ENCODE data around the gene NR2E1. TPM values are rescaled to one million over a fixed set of nuclear protein-coding genes. Genes with fewer than 3 reads are reported as not detected.

Gene NR2E1
- total and polyA plus RNA-seq, 10 of the 15 experiments (the other 5 are each of a cell fraction or from before 2014, with no cell fraction given): not detected

DNA sequence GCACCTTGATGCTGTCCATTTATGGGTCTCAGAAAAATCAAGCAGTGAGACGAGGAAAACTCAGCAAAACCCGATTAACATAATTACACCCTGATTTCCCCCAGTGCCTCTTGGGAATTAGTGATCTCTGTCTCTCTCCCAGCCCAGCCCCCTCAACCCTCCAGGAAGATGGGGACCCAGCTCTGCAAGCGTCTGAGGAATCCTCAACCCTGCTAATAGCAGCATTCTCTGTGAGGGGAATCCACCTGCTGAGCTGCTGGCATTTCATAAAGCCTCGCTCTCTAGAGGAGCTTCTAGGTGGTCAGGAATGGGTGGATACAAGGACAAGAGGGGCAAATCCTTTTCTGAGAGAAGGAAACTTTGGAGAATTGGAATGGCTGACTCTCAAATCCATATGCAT lies 13.9 kb downstream of the NR2E1 start (continued):
- TF ChIP-seq BCL3 (IDR thresholded peaks at IDR 0.05; ENCODE audit: borderline replicate concordance, insufficient read depth, low read depth, low read length, poor library complexity, severe bottlenecking) (no peak), PKNOX1 (IDR thresholded peaks at IDR 0.05) (no peak), IKZF2 (IDR thresholded peaks at IDR 0.05) (no peak), POLR2A (IDR thresholded peaks at IDR 0.05; ENCODE audit: low read depth, low read length) (no peak)

DNA sequence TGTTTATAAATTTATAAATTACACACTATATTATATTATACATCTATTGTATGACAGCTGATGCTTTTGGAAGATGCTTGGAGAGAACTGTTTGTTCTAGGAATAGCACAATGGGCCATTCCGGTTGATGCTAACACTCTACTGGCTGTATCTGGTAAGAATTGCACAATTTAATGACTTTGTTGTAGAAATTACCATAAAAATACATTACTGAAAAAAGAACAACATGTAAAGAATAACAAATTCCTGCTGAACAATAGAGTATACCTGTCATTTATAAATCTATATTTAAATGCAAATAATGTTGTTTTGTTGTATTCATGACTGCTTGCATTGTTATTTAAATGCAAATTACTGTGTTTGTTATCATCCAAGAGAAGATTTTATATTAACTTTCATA lies 14.4 kb downstream of the NR2E1 start:
- Histone ChIP-seq H3K9ac (ENCODE audit: control insufficient read depth, insufficient read depth, low read length) (no peak overlapping the region), H3K36me3 (ENCODE audit: control insufficient read depth in 2 of 2, insufficient read depth in 2 of 2, low read length in 1 of 2) (no peaks in the 10 kb centered on the region), H3K27ac (ENCODE audit: control insufficient read depth, insufficient read depth) (no peak overlapping the region), H2AFZ (ENCODE audit: control insufficient read depth, low read depth, low read length) (no peak overlapping the region), H3K4me3 (no peak overlapping the region; the same call in 1 of the 2 replicates), H3K4me2 (ENCODE audit: control insufficient read depth, insufficient read depth) (no peak overlapping the region), H4K20me1 (ENCODE audit: control insufficient read depth, insufficient read depth) (no peaks in the 10 kb centered on the region), H3K79me2 (ENCODE audit: control insufficient read depth, insufficient read depth, low read length) (no peaks in the 10 kb centered on the region), H3K27me3 (replicated peaks in 1 of 2; ENCODE audit: control insufficient read depth in 2 of 2, insufficient read depth in 2 of 2, low read length in 1 of 2) (peaks cover 14 to 17% of the 10 kb centered on the region in 2 experiments), H3K4me1 (ENCODE audit: control insufficient read depth, insufficient read depth, low read length) (no peaks in the 10 kb centered on the region), H3K9me3 (replicated peaks; ENCODE audit: control insufficient read depth, insufficient read depth, low read length) (no peaks in the 10 kb centered on the region; the same call in 2 of the 3 replicates)
- BruUV-seq (replicated peaks): no TSS peak
- ATAC-seq (no peak), DNase-seq (ENCODE audit: low read depth, low spot score) (no peak), FAIRE-seq (no peak)
- POLR2A ChIA-PET: no interaction called here
- in situ Hi-C loops (cut with MboI): no loop called here
- SMC1A ChIA-PET (ENCODE audit: uncharacterized antibody, unreplicated experiment): interaction anchor here (2.8 kb wide), 1 partner anchor 8 kb away, joined by 7 read pairs; no protein-coding TSS in a partner anchor
- CTCF ChIA-PET: interaction anchor here (0.7 to 1.5 kb wide), 2 partner anchors 311 to 344 kb away, joined by 3 to 5 read pairs; no protein-coding TSS in a partner anchor
- whole genome bisulfite sequencing (ENCODE audit: insufficient coverage, insufficient replicate concordance, low lambda C conversion rate, missing lambda C conversion rate): 100% methylated on average over 1 of the region's 1 CpG
- RAD21 ChIA-PET (ENCODE audit: unreplicated experiment): no interaction called here
- intact Hi-C loops (cut with micrococcal nuclease; ENCODE audit: unreplicated experiment): no loop called here
- TF ChIP-seq CREB1 (IDR thresholded peaks at IDR 0.05; ENCODE audit: low read depth): no peak
- TF ChIP-seq, protein P1, sequence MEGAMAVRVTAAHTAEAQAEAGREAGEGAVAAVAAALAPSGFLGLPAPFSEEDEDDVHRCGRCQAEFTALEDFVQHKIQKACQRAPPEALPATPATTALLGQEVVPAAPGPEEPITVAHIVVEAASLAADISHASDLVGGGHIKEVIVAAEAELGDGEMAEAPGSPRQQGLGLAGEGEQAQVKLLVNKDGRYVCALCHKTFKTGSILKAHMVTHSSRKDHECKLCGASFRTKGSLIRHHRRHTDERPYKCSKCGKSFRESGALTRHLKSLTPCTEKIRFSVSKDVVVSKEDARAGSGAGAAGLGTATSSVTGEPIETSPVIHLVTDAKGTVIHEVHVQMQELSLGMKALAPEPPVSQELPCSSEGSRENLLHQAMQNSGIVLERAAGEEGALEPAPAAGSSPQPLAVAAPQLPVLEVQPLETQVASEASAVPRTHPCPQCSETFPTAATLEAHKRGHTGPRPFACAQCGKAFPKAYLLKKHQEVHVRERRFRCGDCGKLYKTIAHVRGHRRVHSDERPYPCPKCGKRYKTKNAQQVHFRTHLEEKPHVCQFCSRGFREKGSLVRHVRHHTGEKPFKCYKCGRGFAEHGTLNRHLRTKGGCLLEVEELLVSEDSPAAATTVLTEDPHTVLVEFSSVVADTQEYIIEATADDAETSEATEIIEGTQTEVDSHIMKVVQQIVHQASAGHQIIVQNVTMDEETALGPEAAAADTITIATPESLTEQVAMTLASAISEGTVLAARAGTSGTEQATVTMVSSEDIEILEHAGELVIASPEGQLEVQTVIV (IDR thresholded peaks at IDR 0.05; ENCODE audit: borderline replicate concordance, partially characterized antibody): no peak
- no peak for TF ChIP-seq RUNX3 (IDR thresholded peaks at IDR 0.05; ENCODE audit: low read length)
- TF ChIP-seq CHD4 (IDR thresholded peaks at IDR 0.05): no peak
- TF ChIP-seq, protein P2, sequence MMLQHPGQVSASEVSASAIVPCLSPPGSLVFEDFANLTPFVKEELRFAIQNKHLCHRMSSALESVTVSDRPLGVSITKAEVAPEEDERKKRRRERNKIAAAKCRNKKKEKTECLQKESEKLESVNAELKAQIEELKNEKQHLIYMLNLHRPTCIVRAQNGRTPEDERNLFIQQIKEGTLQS (IDR thresholded peaks at IDR 0.05; ENCODE audit: borderline replicate concordance, extremely low read depth, low read depth, low read length): no peak
- TF ChIP-seq, protein P3, sequence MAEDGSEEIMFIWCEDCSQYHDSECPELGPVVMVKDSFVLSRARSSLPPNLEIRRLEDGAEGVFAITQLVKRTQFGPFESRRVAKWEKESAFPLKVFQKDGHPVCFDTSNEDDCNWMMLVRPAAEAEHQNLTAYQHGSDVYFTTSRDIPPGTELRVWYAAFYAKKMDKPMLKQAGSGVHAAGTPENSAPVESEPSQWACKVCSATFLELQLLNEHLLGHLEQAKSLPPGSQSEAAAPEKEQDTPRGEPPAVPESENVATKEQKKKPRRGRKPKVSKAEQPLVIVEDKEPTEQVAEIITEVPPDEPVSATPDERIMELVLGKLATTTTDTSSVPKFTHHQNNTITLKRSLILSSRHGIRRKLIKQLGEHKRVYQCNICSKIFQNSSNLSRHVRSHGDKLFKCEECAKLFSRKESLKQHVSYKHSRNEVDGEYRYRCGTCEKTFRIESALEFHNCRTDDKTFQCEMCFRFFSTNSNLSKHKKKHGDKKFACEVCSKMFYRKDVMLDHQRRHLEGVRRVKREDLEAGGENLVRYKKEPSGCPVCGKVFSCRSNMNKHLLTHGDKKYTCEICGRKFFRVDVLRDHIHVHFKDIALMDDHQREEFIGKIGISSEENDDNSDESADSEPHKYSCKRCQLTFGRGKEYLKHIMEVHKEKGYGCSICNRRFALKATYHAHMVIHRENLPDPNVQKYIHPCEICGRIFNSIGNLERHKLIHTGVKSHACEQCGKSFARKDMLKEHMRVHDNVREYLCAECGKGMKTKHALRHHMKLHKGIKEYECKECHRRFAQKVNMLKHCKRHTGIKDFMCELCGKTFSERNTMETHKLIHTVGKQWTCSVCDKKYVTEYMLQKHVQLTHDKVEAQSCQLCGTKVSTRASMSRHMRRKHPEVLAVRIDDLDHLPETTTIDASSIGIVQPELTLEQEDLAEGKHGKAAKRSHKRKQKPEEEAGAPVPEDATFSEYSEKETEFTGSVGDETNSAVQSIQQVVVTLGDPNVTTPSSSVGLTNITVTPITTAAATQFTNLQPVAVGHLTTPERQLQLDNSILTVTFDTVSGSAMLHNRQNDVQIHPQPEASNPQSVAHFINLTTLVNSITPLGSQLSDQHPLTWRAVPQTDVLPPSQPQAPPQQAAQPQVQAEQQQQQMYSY (CRISPR knock-in tag; IDR thresholded peaks at IDR 0.05): no peak
- no peak for TF ChIP-seq ZBED1 (IDR thresholded peaks at IDR 0.05; ENCODE audit: borderline replicate concordance)
- TF ChIP-seq ZZZ3 (IDR thresholded peaks at IDR 0.05; ENCODE audit: control insufficient read depth, insufficient read length, low read depth): no peak
- no peak for TF ChIP-seq MXI1 (IDR thresholded peaks at IDR 0.05; ENCODE audit: low read depth, low read length)

Data from GM12878 (cell line).